Stimulated activated CD8-positive, alpha-beta memory T cell treated with anti-CD3 and anti-CD28 coated beads, Interleukin-2, amount 100 ng/mL, for 48 hours (primary cell): ENCODE data around the gene DDX42.

Experiments
- DNase-seq, 2 donors: peaks; one replicate each; pipeline ENCODE4 v3.0.0-alpha.2; 2020; ENCODE audit warnings: low read depth in 2 of 2

The DDX42 gene, protein sequence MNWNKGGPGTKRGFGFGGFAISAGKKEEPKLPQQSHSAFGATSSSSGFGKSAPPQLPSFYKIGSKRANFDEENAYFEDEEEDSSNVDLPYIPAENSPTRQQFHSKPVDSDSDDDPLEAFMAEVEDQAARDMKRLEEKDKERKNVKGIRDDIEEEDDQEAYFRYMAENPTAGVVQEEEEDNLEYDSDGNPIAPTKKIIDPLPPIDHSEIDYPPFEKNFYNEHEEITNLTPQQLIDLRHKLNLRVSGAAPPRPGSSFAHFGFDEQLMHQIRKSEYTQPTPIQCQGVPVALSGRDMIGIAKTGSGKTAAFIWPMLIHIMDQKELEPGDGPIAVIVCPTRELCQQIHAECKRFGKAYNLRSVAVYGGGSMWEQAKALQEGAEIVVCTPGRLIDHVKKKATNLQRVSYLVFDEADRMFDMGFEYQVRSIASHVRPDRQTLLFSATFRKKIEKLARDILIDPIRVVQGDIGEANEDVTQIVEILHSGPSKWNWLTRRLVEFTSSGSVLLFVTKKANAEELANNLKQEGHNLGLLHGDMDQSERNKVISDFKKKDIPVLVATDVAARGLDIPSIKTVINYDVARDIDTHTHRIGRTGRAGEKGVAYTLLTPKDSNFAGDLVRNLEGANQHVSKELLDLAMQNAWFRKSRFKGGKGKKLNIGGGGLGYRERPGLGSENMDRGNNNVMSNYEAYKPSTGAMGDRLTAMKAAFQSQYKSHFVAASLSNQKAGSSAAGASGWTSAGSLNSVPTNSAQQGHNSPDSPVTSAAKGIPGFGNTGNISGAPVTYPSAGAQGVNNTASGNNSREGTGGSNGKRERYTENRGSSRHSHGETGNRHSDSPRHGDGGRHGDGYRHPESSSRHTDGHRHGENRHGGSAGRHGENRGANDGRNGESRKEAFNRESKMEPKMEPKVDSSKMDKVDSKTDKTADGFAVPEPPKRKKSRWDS

DNA sequence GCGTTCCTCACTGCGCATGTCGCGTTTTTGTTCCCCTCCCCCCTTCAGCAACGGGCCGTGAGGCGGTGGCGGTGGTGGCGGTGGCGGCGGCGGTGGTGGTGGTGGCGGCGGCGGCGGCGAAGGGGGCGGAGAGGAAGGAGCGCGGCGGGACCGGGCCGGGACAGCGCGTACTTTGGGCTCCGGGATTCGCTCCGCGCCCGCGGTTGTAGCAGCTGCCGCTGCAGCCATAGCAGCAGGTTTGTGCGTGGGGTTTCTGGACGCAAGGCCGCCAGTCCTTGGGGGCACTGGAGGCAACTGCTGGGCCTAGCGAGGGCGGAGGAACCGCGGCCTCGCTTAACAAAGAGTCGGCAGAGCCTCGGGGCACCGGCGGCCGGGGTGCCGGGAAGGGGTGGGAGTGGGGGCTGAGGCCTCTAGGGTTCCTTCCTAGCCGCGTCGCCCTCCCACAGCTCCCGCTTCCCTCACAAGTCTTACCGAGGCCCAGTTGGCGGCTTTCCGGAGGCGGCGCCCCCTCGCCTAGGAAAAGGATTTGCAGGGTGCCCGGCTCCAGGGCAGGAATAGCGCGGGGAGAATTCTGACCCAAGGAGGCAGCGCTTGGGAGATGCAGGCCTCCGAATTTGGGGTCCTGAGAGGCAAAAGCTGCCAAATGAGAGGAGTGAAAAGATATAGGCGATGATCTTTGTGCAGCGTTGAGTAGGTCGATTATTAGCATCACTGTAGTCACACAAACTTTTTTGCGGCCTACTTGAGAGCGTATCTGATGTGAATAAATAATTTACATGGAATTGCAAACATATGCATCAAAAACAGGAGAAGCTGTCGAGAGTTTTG lies at the start of gene DDX42:
Gene DDX42, plus strand, starts transcription at position 30 of the 828 bp plus-strand sequence. CDS start 12,880 bp downstream, outside the sequence.
- DNase-seq = peak; percentile 81 to 85

DNA sequence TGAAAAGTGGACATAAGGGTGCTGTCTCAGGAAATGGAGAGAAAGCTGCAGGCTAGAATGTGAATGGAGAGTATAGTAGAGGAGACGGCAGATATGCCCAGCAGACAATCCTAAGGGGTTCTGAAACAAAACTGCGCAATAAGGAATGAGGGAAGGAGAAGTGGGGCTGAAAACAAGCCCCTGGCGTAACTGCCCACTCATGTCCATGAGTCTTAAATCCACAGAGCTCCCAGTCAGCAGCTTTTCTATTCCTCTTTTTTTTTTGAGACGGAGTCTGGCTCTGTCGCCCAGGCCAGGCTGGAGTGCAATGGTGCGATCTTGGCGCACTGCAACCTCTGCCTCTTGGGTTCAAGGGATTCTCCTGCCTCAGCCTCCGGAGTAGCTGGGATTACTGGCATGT lies 38.3 kb upstream of the DDX42 start:
- DNase-seq = no peak

DNA sequence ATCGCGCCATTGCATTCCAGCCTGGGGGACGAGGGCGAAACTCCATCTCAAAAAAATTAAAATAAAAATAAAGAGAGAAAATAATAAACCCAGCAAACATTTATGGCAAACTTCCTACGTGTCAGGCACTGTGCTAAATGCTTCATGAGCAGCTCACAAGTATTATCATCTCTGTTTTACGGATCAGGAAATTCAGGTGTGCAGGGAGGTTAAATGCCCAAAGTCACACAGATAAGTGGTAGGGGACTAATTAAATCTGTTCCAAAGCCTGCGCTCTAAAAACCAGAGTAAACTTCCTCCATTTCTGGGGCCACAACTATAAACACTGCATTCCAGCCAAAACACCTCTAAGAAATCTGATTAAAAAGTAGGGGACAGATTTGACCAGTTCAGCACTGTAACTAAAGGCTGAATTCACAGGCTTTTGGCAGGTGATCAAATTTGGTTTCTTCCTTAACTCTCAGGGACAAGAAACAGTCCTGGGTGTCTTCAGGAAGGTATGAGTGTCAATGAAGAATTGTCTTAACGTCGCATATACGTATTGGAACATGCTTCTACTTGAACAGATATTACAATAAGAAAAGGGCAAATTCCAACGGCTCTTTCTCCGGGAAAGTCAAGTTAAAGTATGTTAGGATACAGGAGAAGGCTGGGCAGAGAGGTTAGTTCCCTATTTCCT lies 33.4 kb upstream of the DDX42 start:
- no peak for DNase-seq

DNA sequence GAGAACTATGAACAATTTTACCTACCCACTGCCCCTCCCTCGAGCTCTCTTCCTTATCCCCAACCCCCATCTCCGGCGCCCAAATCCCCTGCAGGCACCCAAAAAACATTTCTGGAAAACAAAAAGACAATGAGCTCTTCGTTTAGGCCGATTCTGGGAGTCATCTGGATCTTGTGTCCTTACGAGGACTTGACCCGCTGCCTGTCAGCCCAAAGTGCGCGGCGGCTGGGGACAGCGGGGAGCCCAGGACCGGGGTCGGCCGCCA lies 32.9 kb upstream of the DDX42 start:
- no peak for DNase-seq

DNA sequence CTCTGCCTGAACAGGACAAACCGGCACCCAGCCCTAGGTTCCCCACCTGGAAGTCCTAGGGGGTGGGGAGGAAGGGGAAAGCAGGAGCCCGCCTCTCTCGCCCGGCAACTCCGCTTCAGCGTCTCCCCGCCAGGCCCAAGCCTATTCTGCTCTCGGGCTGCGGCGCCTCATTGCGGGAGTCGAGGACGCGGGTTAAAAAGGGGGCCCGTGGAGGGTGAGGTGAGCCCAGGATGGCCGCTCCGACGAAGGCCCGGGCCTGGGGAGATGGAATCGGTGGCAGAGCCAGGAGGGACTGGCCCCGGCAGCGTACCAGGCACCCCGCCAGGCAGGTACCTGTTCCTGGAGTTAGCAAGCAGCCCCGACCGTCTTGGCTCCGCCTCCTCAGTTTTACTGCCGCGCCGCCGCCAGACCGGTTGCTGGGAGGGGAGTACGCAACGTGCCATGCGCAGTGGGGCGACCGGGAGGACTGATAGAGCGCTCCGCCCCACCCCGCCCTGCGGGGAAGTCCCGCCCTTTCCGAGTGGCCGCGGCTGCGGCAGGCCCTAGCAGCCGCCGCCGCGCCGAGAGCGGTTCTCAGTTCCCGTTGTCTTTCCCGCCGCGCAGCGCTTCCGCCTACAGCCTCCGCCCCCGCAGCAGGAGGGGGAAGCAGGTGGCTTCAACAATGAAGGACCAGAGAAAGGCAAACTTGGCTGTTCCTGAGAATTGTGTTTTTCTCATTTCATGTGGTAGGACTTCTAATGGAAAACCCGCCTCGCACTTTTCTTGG lies 32.4 kb upstream of the DDX42 start, which contains the start of gene STRADA:
Gene STRADA, minus strand, starts transcription at position 392 of the 766 bp plus-strand sequence. CDS start 13,430 bp downstream, outside the sequence.
- peak; percentile 99 for DNase-seq

DNA sequence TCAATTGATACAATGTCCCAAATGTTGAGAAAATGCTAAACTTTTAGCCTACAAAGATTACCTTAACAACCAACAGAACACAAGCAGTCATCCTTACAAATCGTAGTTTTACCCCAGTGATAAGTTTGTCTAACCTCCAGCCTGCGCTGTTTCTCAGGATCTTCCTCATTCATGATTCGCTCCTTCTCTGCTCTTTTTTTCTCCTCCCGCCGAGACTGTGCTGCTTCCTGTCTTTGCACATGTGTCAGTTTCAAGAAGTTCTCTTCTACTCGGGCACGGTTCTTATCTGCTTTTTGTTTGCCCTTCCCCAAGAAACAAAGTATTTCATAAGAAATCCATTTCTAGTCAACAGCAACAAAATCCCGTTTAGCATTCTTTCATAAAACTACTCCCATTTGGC lies 22.2 kb upstream of the DDX42 start:
- DNase-seq = no peak

DNA sequence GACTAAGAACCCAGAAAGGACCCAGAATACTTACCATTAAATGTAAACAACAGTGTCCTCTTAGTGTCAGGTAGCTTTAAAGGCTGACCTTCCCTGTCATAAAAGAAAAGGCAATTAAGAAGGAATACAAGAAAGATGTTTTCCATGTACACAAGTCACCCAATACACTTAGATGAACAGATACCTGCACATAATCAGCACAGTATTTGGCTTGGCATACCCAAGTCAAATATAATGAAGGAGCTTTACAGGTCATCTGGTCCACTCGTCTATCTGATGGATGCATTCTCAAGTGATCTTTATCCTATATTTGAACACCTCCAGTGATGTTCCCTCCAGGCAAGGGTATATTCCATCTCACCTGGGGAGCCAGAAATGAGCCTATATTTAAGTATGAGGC lies 21.3 kb upstream of the DDX42 start:
- no peak for DNase-seq

DNA sequence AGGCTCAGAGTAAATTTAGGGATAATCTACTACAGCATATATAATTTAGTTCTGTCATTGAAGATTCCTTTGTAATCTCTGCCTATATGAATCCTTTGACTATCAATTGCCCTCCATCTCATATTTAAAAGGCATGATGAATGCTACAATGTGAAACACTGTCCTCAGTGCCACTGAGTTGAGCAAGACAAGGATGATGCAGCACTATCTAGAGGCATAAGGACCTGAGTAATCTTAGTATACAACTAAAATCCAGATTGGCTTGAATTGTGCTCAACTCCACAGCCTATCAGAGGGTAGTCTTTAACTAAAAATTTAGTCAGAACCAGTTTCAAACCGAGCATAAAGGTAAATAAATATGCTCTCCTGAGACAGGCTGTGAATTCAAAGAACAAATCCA lies 20.8 kb upstream of the DDX42 start:
- no peak for DNase-seq

DNA sequence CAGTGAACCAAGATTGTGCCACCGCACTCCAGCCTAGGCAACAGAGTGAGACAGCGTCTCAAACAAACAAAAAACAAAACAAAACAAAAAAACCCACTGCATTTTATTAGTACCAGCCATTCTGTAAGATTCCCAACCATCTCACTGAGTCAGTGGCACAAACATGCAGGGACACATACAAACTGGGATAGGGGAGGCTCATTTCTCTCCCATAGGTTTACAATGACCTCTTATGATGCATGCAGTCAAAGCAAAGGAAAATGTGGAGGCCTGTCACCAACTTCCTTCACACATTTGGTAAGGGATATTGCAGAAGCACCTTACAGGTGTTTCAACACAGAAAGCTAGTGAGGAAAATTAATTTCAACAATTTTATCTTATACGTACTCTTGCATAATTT lies 19.9 kb upstream of the DDX42 start:
- DNase-seq = no peak

DNA sequence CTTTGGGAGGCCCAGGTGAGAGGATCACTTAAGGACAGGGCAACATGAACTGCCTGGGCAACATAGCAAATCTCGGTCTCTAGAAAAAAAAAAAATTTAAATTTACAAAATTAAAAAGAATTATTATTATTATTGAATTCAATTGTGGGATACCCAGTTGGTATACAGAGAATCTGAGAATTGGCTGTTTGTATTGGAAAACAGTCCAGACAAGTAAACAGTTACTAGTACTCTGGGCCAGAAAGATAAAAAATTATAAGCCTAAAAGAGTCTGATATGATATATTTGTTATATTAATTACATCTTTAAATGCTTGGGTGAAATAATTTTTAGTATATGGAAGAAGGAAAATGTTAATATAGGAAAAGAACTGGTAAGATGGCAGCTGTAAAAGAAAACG lies 15.5 kb upstream of the DDX42 start:
- no peak for DNase-seq

DNA sequence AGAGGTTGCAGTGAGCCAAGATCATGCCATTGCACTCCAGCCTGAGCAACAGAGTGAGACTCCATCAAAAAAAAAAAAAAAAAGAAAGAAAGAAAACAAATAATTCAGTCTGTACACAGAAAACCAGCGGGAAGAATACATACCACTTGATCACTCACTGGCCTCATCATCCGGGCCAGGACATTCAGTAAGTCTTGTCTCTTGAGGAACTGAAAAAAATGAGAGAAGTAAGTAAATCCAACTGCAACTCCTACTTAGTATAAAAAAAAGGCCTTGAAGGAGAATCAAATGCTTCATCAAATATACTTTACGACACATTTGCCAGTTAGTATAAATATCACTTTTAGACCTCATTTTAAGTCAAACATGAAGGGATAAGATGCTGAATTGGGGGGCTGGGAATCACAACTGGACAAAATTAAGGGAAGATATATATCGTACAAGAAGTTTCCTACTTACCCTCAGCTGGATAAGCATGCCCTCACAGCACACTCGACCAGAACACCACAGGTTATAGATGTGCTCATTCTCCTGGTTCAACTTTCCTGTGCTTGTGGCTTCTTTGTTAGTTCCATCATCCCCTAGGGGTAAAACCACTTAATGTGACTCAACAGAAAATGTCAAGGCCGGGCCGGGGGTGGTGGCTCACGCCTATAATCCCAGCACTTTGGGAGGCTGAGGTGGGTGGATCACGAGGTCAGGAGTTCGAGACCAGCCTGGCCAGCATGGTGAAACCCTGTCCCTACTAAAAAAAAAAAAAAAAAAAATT lies 13.0 kb upstream of the DDX42 start:
- peak; percentile 24 to 26 for DNase-seq

DNA sequence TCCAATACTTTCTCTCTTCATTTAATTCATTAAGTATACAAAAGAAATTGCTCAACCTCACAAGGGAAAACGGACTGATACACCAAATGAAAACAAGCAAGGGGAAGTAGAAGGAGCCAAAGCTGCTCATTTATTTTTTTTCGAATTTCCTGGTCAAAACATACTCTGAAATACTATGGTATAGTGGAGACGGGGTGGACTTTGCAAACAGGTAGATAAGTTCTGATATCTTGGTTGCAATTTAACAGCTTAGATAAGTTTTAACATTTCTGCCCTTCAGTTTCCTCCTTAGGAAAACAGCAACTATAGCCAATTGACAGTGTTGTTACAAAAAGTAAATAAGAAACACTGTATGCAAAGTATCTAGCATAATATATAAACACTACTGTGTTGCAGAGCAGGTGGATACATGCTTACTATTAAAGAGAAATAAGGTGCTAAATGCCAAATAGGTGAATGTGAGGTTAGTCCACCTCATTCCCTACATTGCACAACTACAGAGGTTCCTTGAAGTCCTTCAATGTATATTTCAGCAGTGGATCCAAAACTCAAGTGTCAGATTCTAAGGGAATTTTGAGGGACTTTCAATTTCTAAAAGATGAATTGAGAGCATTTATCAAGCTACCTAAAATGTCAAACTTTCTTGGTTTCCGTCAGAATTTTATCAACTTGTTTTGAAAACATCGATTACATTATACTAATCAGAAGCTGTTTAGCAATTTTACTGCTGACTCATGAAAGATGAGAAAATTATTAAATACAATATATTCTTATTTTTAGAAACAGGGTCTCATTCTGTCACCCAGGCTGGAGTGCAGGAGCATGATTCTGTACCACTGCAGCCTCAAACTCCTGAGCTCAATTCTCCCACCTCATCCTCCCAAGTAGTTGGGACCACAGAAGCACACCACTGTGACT lies 11.6 kb upstream of the DDX42 start:
- DNase-seq = no peak

DNA sequence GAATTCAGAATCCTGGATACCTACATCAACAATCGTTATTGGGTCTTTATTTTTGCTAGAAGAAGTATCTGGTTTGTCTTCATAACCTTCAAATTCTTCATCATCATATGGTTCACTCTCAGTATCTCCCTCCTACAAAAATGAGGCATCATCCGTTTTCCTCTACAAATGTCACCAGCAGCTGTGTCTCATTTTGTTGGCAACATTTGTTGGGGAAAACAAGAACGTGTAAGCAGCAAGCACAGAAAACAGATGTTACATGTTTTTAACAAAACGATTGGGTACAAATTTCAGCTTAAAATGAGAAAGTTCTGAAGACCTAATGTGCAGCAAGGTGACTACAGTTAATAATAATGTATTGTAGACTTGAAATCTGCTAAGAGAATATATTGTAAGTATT lies 9.3 kb upstream of the DDX42 start:
- DNase-seq = no peak

DNA sequence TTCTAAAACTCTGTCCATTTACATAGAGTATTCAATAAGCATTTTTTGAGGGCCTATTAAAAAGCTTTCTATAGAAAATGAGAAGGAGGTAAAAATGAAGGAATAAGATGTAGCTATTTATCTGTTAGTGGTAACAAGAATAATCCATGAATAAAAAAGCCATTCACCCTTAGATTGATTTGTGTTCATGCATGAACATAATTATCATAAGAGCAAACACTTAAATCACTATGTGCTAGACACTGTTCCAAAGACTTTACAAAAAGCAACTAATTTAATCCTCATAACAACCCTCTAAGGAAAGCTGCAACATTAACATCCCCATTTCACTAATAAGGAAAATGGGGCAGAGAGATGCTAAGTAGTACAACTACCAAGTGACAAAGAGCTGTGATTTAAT lies 7.2 kb upstream of the DDX42 start:
- DNase-seq = no peak

DNA sequence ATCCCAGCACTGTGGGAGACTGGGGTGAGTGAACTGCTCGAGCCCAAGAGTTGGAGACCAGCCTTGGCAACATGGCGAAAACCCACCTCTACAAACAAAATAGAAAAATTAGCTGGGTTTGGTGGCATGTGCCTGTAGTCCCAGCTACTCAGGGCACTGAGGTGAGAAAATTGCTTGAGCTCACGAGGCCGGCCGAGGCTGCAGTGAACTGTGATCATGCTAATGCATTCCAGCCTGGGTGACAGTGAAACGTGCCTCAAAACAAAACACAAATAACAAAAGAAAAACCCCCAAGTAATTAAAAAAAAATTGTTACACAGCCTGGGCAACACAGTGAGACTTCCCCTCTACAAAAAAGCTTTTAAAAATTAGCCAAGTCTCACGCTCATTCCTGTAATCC lies 5.5 kb upstream of the DDX42 start:
- DNase-seq = no peak

DNA sequence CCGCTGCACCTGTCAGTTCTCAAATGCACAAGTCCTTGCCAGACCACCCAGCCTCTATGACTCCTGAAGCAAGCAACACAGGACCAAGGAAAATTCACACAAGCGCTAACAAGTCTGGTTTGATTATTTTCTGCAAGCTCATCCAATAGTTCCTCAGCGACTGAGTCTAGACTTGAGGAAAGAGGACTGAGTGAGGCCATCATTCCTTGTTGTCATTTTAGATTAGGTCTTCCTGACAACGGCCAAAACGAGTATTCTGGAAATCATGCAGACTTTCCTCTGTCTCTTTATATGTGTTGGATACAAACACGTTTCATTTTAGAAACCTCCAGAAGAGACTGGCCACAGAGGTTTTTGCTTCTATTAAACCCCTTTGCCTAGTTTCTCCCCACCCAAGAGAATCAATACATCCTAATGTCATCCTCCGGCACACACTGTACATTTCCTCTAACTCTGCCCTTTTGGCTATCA lies 1.1 kb upstream of the DDX42 start:
- no peak for DNase-seq

DNA sequence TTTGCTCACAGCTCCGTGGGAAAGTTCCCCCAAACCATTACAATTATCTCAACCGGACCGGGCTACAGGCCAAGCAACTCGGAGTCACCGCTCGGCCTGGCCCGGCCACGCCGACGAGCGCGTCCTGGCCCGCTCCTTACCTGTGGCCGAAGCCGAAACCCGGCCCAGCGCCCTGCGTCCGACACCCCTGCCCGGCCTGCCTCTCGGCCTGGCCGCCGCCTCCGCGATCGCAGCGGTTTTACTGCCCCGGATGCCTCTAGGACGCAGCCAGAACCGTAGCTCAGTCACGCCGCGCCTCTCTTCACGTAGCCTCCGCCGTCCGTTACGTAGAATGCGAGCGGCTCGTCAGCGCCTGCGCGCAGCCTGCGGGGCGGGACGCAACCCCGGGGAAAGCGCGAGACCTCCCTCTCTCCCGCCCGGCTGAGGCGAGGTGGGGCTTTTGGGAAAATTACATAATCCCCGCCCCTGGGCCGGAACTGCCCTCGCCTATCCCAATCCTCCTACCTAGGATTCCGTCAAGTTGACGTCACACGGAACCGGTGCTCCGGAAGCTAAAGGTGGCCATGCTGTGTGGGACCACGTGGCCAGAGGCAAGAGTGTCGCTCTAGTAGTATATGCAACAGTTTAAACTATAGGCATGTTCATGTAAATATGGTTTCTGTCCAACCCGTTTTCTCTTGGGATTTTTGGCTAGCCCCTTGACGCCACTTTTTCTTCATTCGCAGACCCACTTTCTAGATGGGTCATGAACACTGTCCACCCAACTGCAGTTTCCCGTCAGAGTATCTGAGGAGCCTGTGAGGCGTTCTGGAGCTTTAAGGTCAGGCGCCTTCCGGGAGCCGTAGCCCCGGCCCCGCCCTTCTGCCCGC lies 464 bp upstream of the DDX42 start, which contains the start of gene CCDC47:
Gene CCDC47, minus strand, starts transcription at position 326 of the 869 bp plus-strand sequence. CDS start 7,422 bp downstream, outside the sequence.
- DNase-seq = peak; percentile 93 to 96

DNA sequence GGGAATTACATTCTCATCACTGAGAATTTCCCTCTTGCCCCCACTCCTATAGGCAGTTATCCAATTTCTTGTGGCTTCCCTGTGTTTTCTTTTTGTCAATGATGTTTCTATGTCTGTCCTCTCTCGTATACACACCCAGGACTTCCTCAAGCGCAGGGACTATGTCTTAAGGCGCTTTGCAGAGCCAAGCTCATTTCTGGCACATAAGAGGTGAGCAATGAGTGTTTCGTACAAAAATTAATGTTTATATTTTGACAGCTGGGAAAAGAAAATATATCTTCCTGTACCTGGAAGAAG lies 947 bp downstream of the DDX42 start:
- DNase-seq = no peak
